Colonic mucosa (tissue), 4 donors: ENCODE results near the gene ST6GALNAC6. TPM values are rescaled to one million over a fixed set of nuclear protein-coding genes. Genes with fewer than 3 reads are reported as not detected.
"Not testable (repeated sequence)": the region's sequence is repeated elsewhere in the genome, so short reads cannot be mapped to it uniquely, and the experiment has no call there.

Experiments
- DNase-seq: peaks from one replicate; pipeline ENCODE4 v3.0.0-alpha.2; 2020
- H3K27ac ChIP-seq: fragments of 200-600 bp; one replicate; pipeline ENCODE4 v1.8.0; 2021
- H3K27me3 ChIP-seq: fragments of 200-600 bp; one replicate; pipeline ENCODE4 v1.8.0; 2021
- H3K36me3 ChIP-seq: fragments of 200-600 bp; one replicate; pipeline ENCODE4 v1.8.0; 2021
- H3K4me1 ChIP-seq: fragments of 200-600 bp; one replicate; pipeline ENCODE4 v1.8.0; 2021; ENCODE audit warnings: mild to moderate bottlenecking
- H3K4me3 ChIP-seq: fragments of 200-600 bp; one replicate; pipeline ENCODE4 v1.8.0; 2021
- H3K9ac ChIP-seq, 2 donors: one replicate each; pipeline ENCODE4 v1.7.0; 2013; ENCODE audit warnings: control low read depth in 2 of 2, low read depth in 2 of 2, low read length in 2 of 2
- H3K9me3 ChIP-seq: fragments of 200-600 bp; one replicate; pipeline ENCODE4 v1.8.0; 2021
- CTCF ChIP-seq: fragments of 200-600 bp; IDR thresholded peaks from one replicate; pipeline ENCODE4 v1.8.0; 2022; ENCODE audit warnings: antibody characterized with exemption, mild to moderate bottlenecking
- intact Hi-C: fragments of 100-400 bp; cut with DNase I; formaldehyde crosslinking; loops from one replicate; pipeline ENCODE4 v1.14.1; 2022
- total RNA-seq, 2 donors: library from RNA; stranded (reverse); fragmentation: NEBNext Ultra II Directional in 1 of 2; extraction: Animal tissue kit (Norgen Biotek cat#: 25700) in 1 of 2; gene quantifications; one replicate each; pipeline ENCODE4 v1.2.1, GENCODE V29; 2021
- donor health status: healthy.
- donor health status: DM: no; HTN: no; CAD: no.
- donor health status: DM: no; HTN: no; CAD: no.

Gene ST6GALNAC6
- total RNA-seq, 2 donors from 2014 or later: 251 to 279 TPM

GRCh38 chr9:127847178-127847510, 52.3 kb downstream of the ST6GALNAC6 start:
- H3K27ac ChIP-seq: no peak overlapping the region
- DNase-seq: no peak
- peaks cover 3% of the 10 kb centered on the region for H3K9me3 ChIP-seq
- intact Hi-C loops: no loop called here
- H3K9ac ChIP-seq: peak overlapping the region; percentile 24 to 46
- no peaks in the 10 kb centered on the region for H3K27me3 ChIP-seq
- H3K4me3 ChIP-seq: no peak overlapping the region
- no peaks in the 10 kb centered on the region for H3K36me3 ChIP-seq
- no peak for TF ChIP-seq CTCF
- H3K4me1 ChIP-seq: no peaks in the 10 kb centered on the region

GRCh38 chr9:127846443-127847177, 52.8 kb downstream of the ST6GALNAC6 start:
- Histone ChIP-seq H3K36me3 (no peaks in the 10 kb centered on the region), H3K27ac (no peak overlapping the region), H3K9ac (peak overlapping the region; percentile 24 to 46), H3K4me1 (no peaks in the 10 kb centered on the region), H3K27me3 (no peaks in the 10 kb centered on the region), H3K4me3 (no peak overlapping the region), H3K9me3 (peaks cover 3% of the 10 kb centered on the region)
- intact Hi-C loops: no loop called here
- no peak for TF ChIP-seq CTCF
- DNase-seq: no peak

GRCh38 chr9:127845619-127846018, 53.8 kb downstream of the ST6GALNAC6 start:
- intact Hi-C loops, H3K9ac ChIP-seq, H3K27me3 ChIP-seq, H3K4me1 ChIP-seq, H3K4me3 ChIP-seq, H3K9me3 ChIP-seq, DNase-seq, H3K36me3 ChIP-seq: not testable (repeated sequence)
- H3K27ac ChIP-seq: peak overlapping the region; percentile 17

- intact Hi-C loops: no loop called here
- TF ChIP-seq CTCF: no peak
- Histone ChIP-seq H3K4me3 (no peak overlapping the region), H3K27me3 (no peaks in the 10 kb centered on the region), H3K36me3 (no peaks in the 10 kb centered on the region), H3K9ac (no peak overlapping the region), H3K27ac (peak overlapping the region; percentile 17), H3K9me3 (peaks cover 3% of the 10 kb centered on the region), H3K4me1 (no peaks in the 10 kb centered on the region)
- no peak for DNase-seq
These were observed 54.5 kb downstream of the ST6GALNAC6 start for GRCh38 chr9:127844821-127845359.

- Histone ChIP-seq H3K9me3 (no peaks in the 10 kb centered on the region), H3K27me3 (no peaks in the 10 kb centered on the region), H3K9ac (no peak overlapping the region), H3K27ac (no peak overlapping the region), H3K4me3 (no peak overlapping the region), H3K4me1 (no peaks in the 10 kb centered on the region), H3K36me3 (no peaks in the 10 kb centered on the region)
- no peak for DNase-seq
- TF ChIP-seq CTCF: no peak
- intact Hi-C loops: no loop called here
These were observed 58.1 kb downstream of the ST6GALNAC6 start for GRCh38 chr9:127841087-127841835.
